ENCODE data around the gene NOS2. TPM values are rescaled to one million over a fixed set of nuclear protein-coding genes. Genes with fewer than 3 reads are reported as not detected.
"Not testable (repeated sequence)": the region's sequence is repeated elsewhere in the genome, so short reads cannot be mapped to it uniquely, and the experiment has no call there.

The NOS2 gene
- total RNA-seq, 1 donor from 2014 or later, result 0.09 TPM

DNA sequence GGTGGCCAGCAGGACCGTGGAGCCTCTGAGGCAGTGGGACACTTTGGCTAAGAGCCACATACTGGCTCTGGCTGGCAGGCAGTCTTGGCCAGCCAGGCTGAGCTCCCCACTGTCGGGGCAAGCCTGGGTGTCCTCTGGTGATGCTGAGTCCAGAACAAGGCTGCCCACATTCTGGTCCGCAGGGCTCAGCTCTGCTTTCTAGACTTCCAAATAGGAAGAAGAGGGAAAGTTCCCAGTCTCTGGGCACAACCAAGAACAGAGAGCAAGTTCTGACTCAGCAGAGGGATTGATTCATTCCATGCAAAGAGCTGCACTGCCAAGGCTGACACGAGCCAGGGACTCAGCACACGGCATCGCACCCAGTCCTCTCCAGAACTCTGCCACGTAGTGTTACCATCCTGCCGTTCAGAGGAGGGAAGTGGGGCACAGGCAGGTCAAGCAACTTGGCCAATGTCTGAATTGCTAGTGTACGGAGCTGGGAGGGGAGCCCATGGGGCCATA is 58.9 kb downstream of the NOS2 start:
- Histone ChIP-seq H3K4me3 (ENCODE audit: insufficient read depth, low read depth, low read length) (no peak overlapping the region), H3K9me3 (ENCODE audit: insufficient read depth, low read depth, low read length) (no peaks in the 10 kb centered on the region), H3K4me1 (ENCODE audit: insufficient read depth, low read length) (no peaks in the 10 kb centered on the region), H3K27ac (ENCODE audit: low read depth, low read length) (no peak overlapping the region), H4K20me1 (ENCODE audit: insufficient read depth, low read length) (no peaks in the 10 kb centered on the region), H3K9ac (ENCODE audit: low read length) (no peak overlapping the region), H3K27me3 (ENCODE audit: insufficient read depth, low read length) (peaks cover 3% of the 10 kb centered on the region), H3K4me2 (ENCODE audit: low read length) (no peak overlapping the region), H3K36me3 (ENCODE audit: insufficient read depth, low read length) (no peaks in the 10 kb centered on the region), H2AFZ (ENCODE audit: low read depth, low read length) (no peak overlapping the region), H3K79me2 (ENCODE audit: insufficient read depth, low read length) (no peaks in the 10 kb centered on the region)
- Mint-ChIP-seq H3K4me1 (ENCODE audit: low read depth, unreplicated experiment) (no peaks in the 10 kb centered on the region), H3K4me3 (ENCODE audit: unreplicated experiment) (no peak overlapping the region), H3K9me3 (ENCODE audit: unreplicated experiment) (peaks cover 2% of the 10 kb centered on the region), H3K27ac (ENCODE audit: unreplicated experiment) (no peak overlapping the region), H3K27me3 (ENCODE audit: low read depth, unreplicated experiment) (peaks cover 3% of the 10 kb centered on the region), H3K36me3 (ENCODE audit: low read depth, unreplicated experiment) (no peaks in the 10 kb centered on the region)
- TF ChIP-seq, protein P1, sequence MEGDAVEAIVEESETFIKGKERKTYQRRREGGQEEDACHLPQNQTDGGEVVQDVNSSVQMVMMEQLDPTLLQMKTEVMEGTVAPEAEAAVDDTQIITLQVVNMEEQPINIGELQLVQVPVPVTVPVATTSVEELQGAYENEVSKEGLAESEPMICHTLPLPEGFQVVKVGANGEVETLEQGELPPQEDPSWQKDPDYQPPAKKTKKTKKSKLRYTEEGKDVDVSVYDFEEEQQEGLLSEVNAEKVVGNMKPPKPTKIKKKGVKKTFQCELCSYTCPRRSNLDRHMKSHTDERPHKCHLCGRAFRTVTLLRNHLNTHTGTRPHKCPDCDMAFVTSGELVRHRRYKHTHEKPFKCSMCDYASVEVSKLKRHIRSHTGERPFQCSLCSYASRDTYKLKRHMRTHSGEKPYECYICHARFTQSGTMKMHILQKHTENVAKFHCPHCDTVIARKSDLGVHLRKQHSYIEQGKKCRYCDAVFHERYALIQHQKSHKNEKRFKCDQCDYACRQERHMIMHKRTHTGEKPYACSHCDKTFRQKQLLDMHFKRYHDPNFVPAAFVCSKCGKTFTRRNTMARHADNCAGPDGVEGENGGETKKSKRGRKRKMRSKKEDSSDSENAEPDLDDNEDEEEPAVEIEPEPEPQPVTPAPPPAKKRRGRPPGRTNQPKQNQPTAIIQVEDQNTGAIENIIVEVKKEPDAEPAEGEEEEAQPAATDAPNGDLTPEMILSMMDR (IDR thresholded peaks at IDR 0.05; ENCODE audit: insufficient read depth, low read depth, low read length), result no peak
- TF ChIP-seq EZH2 (IDR thresholded peaks at IDR 0.05; ENCODE audit: insufficient read depth, low read length), result no peak
- DNase-seq (ENCODE audit: low read depth) (peak; percentile 2), FAIRE-seq (no peak)

DNA sequence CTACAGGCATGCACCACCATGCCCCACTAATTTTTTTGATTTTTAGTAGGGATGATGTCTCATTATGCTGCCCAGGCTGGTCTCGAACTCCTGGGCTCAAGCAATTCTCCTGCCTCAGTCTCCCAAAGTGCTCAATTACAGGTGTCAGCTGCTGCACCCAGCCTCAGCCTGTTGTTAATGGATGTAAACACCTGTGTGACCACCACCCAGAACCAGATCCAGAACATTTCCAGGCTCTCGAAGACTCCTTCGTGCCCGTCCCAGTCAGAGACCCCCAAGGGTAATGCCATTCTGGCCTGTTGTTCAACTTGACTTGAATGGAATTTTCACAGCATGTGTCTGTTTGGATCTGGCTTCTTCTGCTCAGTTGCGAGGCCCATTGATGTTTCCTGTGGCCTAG is 59.8 kb downstream of the NOS2 start:
- not testable (repeated sequence) for H3K9me3 ChIP-seq (ENCODE audit: insufficient read depth, low read depth, low read length); H3K27ac Mint-ChIP-seq (ENCODE audit: unreplicated experiment); H4K20me1 ChIP-seq (ENCODE audit: insufficient read depth, low read length); H2AFZ ChIP-seq (ENCODE audit: low read depth, low read length); H3K4me3 Mint-ChIP-seq (ENCODE audit: unreplicated experiment); H3K27me3 ChIP-seq (ENCODE audit: insufficient read depth, low read length); H3K9ac ChIP-seq (ENCODE audit: low read length); H3K9me3 Mint-ChIP-seq (ENCODE audit: unreplicated experiment); H3K4me1 Mint-ChIP-seq (ENCODE audit: low read depth, unreplicated experiment); H3K4me2 ChIP-seq (ENCODE audit: low read length); FAIRE-seq; H3K4me3 ChIP-seq (ENCODE audit: insufficient read depth, low read depth, low read length); H3K27me3 Mint-ChIP-seq (ENCODE audit: low read depth, unreplicated experiment); H3K36me3 Mint-ChIP-seq (ENCODE audit: low read depth, unreplicated experiment); H3K36me3 ChIP-seq (ENCODE audit: insufficient read depth, low read length); H3K27ac ChIP-seq (ENCODE audit: low read depth, low read length); H3K79me2 ChIP-seq (ENCODE audit: insufficient read depth, low read length); H3K4me1 ChIP-seq (ENCODE audit: insufficient read depth, low read length); DNase-seq (ENCODE audit: low read depth)

DNA sequence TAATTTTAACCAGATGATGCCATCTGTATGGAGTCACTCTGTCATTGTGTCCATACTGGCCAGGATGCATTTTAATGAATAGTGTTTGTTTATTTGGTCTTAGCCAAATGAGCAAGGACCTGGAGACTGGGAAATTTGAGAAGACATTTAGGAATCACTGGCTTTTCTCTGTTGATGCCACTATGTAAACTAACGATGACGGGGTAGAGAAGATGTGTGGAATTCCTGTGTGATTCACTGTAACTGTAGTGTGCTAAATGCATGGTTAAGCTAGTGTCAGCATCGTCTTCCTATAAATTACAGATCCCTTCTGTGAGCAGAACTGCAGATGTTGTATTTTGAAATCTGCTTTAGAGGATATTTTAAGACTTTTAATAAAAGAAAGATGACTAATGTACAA is 66.6 kb downstream of the NOS2 start:
- TF ChIP-seq, protein P1 (IDR thresholded peaks at IDR 0.05; ENCODE audit: insufficient read depth, low read depth, low read length), result no peak
- no peak for TF ChIP-seq EZH2 (IDR thresholded peaks at IDR 0.05; ENCODE audit: insufficient read depth, low read length)
- no peak for DNase-seq (ENCODE audit: low read depth)
- no peak overlapping the region for H3K4me2 ChIP-seq (ENCODE audit: low read length)
- H3K27me3 Mint-ChIP-seq (ENCODE audit: low read depth, unreplicated experiment), result peaks cover 12% of the 10 kb centered on the region
- H3K27ac Mint-ChIP-seq (ENCODE audit: unreplicated experiment), result no peak overlapping the region
- no peaks in the 10 kb centered on the region for H4K20me1 ChIP-seq (ENCODE audit: insufficient read depth, low read length)
- H3K79me2 ChIP-seq (ENCODE audit: insufficient read depth, low read length), result no peaks in the 10 kb centered on the region
- no peak overlapping the region for H2AFZ ChIP-seq (ENCODE audit: low read depth, low read length)
- H3K36me3 Mint-ChIP-seq (ENCODE audit: low read depth, unreplicated experiment), result no peaks in the 10 kb centered on the region
- H3K4me1 Mint-ChIP-seq (ENCODE audit: low read depth, unreplicated experiment), result no peaks in the 10 kb centered on the region
- H3K4me3 Mint-ChIP-seq (ENCODE audit: unreplicated experiment), result no peak overlapping the region
- H3K4me3 ChIP-seq (ENCODE audit: insufficient read depth, low read depth, low read length), result no peak overlapping the region
- no peaks in the 10 kb centered on the region for H3K9me3 Mint-ChIP-seq (ENCODE audit: unreplicated experiment)
- no peak overlapping the region for H3K9ac ChIP-seq (ENCODE audit: low read length)
- no peaks in the 10 kb centered on the region for H3K4me1 ChIP-seq (ENCODE audit: insufficient read depth, low read length)
- H3K36me3 ChIP-seq (ENCODE audit: insufficient read depth, low read length), result no peaks in the 10 kb centered on the region
- peaks cover 3% of the 10 kb centered on the region for H3K27me3 ChIP-seq (ENCODE audit: insufficient read depth, low read length)
- no peak overlapping the region for H3K27ac ChIP-seq (ENCODE audit: low read depth, low read length)
- H3K9me3 ChIP-seq (ENCODE audit: insufficient read depth, low read depth, low read length), result no peaks in the 10 kb centered on the region
- no peak for FAIRE-seq

DNA sequence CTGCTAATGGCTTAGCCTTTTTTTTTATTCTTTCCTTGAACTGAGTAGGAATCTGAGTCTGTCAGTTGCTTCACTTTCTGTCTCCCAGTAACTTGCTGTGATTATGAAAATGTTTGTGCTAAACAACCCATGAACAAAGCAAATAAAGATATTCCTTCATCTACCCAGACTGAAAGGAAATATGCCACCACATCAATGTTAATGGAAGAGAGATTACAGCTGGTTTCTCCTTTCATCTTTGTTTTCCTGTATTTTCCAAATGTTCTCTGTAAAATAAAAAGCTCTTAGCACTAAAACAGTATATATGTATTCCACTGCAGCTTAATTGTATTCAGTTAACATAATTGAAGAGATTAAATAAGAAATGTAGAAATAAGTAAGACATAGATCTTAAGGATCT is 67.6 kb downstream of the NOS2 start:
- not testable (repeated sequence) for H4K20me1 ChIP-seq (ENCODE audit: insufficient read depth, low read length); H2AFZ ChIP-seq (ENCODE audit: low read depth, low read length); H3K27me3 ChIP-seq (ENCODE audit: insufficient read depth, low read length); H3K9me3 Mint-ChIP-seq (ENCODE audit: unreplicated experiment); H3K27ac ChIP-seq (ENCODE audit: low read depth, low read length); H3K36me3 ChIP-seq (ENCODE audit: insufficient read depth, low read length); FAIRE-seq; H3K9me3 ChIP-seq (ENCODE audit: insufficient read depth, low read depth, low read length); H3K4me1 ChIP-seq (ENCODE audit: insufficient read depth, low read length); H3K79me2 ChIP-seq (ENCODE audit: insufficient read depth, low read length); H3K4me2 ChIP-seq (ENCODE audit: low read length); H3K9ac ChIP-seq (ENCODE audit: low read length); H3K4me1 Mint-ChIP-seq (ENCODE audit: low read depth, unreplicated experiment); H3K4me3 Mint-ChIP-seq (ENCODE audit: unreplicated experiment); H3K36me3 Mint-ChIP-seq (ENCODE audit: low read depth, unreplicated experiment); DNase-seq (ENCODE audit: low read depth); H3K4me3 ChIP-seq (ENCODE audit: insufficient read depth, low read depth, low read length); H3K27ac Mint-ChIP-seq (ENCODE audit: unreplicated experiment)
- peaks cover 14% of the 10 kb centered on the region for H3K27me3 Mint-ChIP-seq (ENCODE audit: low read depth, unreplicated experiment)

DNA sequence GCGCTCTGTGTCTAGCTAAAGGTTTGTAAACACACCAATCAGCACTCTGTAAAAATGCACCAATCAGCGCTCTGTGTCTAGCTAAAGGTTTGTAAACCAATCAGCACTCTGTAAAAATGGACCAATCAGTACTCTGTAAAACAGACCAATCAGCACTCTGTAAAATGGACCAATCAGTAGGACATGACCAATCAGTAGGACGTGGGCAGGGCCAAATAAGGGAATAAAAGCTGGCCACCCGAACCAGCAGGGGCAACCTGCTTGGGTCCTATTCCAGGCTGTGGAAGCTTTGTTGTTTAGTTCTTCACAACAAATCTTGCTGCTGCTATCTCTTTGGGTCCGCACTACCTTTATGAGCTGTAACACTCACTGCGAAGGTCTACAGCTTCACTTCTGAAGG is 74.3 kb downstream of the NOS2 start:
- DNase-seq (ENCODE audit: low read depth); H3K36me3 ChIP-seq (ENCODE audit: insufficient read depth, low read length); H3K4me3 ChIP-seq (ENCODE audit: insufficient read depth, low read depth, low read length); H3K4me1 ChIP-seq (ENCODE audit: insufficient read depth, low read length); H3K9me3 ChIP-seq (ENCODE audit: insufficient read depth, low read depth, low read length); H3K27ac ChIP-seq (ENCODE audit: low read depth, low read length); H3K27me3 ChIP-seq (ENCODE audit: insufficient read depth, low read length); H3K4me2 ChIP-seq (ENCODE audit: low read length); H3K79me2 ChIP-seq (ENCODE audit: insufficient read depth, low read length); FAIRE-seq; H3K9ac ChIP-seq (ENCODE audit: low read length); H3K27ac Mint-ChIP-seq (ENCODE audit: unreplicated experiment); H3K36me3 Mint-ChIP-seq (ENCODE audit: low read depth, unreplicated experiment); H3K4me1 Mint-ChIP-seq (ENCODE audit: low read depth, unreplicated experiment); H4K20me1 ChIP-seq (ENCODE audit: insufficient read depth, low read length); H3K9me3 Mint-ChIP-seq (ENCODE audit: unreplicated experiment); H3K4me3 Mint-ChIP-seq (ENCODE audit: unreplicated experiment); H2AFZ ChIP-seq (ENCODE audit: low read depth, low read length): not testable (repeated sequence)
- peaks cover 11% of the 10 kb centered on the region for H3K27me3 Mint-ChIP-seq (ENCODE audit: low read depth, unreplicated experiment)
